GM12864 (cell line): ENCODE results near the gene SERPING1.
"Not testable (repeated sequence)": the region's sequence is repeated elsewhere in the genome, so short reads cannot be mapped to it uniquely, and the experiment has no call there.

ENCODE experiments used
- DNase-seq: peaks from one replicate; pipeline ENCODE4 v3.0.0-alpha.2; 2011; ENCODE audit warnings: low read depth
- H3K4me3 ChIP-seq: 2 replicates; pipeline ENCODE4 v1.5.1; 2011; ENCODE audit warnings: mild to moderate bottlenecking, low read depth, low read length, control low read depth
- CTCF ChIP-seq: IDR thresholded peaks from 2 replicates; pipeline ENCODE4 v1.5.1; 2011; ENCODE audit warnings: low read depth, mild to moderate bottlenecking, moderate library complexity, low read length, control low read depth, inconsistent platforms; ENCODE audit errors: missing control alignments

SERPING1 gene

GRCh38 chr11:57647960-57648800 lies 50.7 kb downstream of the SERPING1 start:
- no peak for TF ChIP-seq CTCF
- H3K4me3 ChIP-seq: no peak overlapping the region
- DNase-seq: no peak

- no peak for TF ChIP-seq CTCF
- no peak overlapping the region for H3K4me3 ChIP-seq
- no peak for DNase-seq
These were observed 51.6 kb downstream of the SERPING1 start for GRCh38 chr11:57648801-57649735.

GRCh38 chr11:57649826-57650738 lies 52.6 kb downstream of the SERPING1 start, which contains the start of gene YPEL4:
TSS of gene YPEL4 (minus strand) at chr11:57649912. CDS start at chr11:57647107, 2,805 bp downstream.
- no peak within 1 kb of the TSS for H3K4me3 ChIP-seq
- DNase-seq: no peak
- TF ChIP-seq CTCF: no peak

GRCh38 chr11:57650739-57651090 lies 53.2 kb downstream of the SERPING1 start:
- no peak for TF ChIP-seq CTCF
- H3K4me3 ChIP-seq: no peak overlapping the region
- DNase-seq: no peak

GRCh38 chr11:57651408-57651807 lies 53.9 kb downstream of the SERPING1 start:
- H3K4me3 ChIP-seq: no peak overlapping the region
- no peak for TF ChIP-seq CTCF

GRCh38 chr11:57652230-57652629 lies 54.7 kb downstream of the SERPING1 start:
- not testable (repeated sequence) for H3K4me3 ChIP-seq, DNase-seq

More at GRCh38 chr11:57651408-57651807, 53.9 kb downstream of the SERPING1 start:
- no peak for DNase-seq
